Endothelial cell of umbilical vein (primary cell): ENCODE results near the gene SLC2A2. TPM values are rescaled to one million over a fixed set of nuclear protein-coding genes. Genes with fewer than 3 reads are reported as not detected.
A peak's percentile ranks its signal among the peaks of the same experiment; 100 is the strongest.

Experiments used
- BruUV-seq: library from RNA; stranded (reverse); fragments of 400-500 nt; replicated peaks from 2 replicates; lab custom pipeline; 2021; lab: Mats Ljungman, UMichigan
- CTCF ChIA-PET: fragments of 300-600, 350-600 bp; sonication (Branson Sonifier 250); formaldehyde crosslinking; loops from one replicate; lab custom pipeline; 2021; ENCODE audit warnings: antibody characterized with exemption, inconsistent platforms; lab: Charles Lee
- POLR2A ChIA-PET: fragments of 300-600, 350-600 bp; sonication (Branson Sonifier 250); formaldehyde crosslinking; loops from one replicate; lab custom pipeline; 2021; ENCODE audit warnings: antibody characterized with exemption, inconsistent platforms; lab: Charles Lee
- DNase-seq: peaks from one replicate; pipeline ENCODE4 v3.0.0-alpha.2; 2011; ENCODE audit warnings: low read depth, low spot score
- FAIRE-seq: peaks from 2 replicates; lab custom pipeline; 2011; peaks lifted over from hg19 to GRCh38; lab: Jason Lieb, UNC
- H2AFZ ChIP-seq: 2 replicates; pipeline ENCODE4 v1.6.0; 2012; ENCODE audit warnings: low read depth, low read length, control low read depth, inconsistent platforms
- H3K27ac ChIP-seq: 2 replicates; pipeline ENCODE4 v1.5.1; 2011; ENCODE audit warnings: low read depth, mild to moderate bottlenecking, control low read depth, low read length, moderate library complexity; ENCODE audit not compliant: insufficient read depth
- H3K27me3 ChIP-seq, 2 experiments: 2 replicates each; pipeline versions ENCODE4 v1.6.0 to v1.6.1; 2011; ENCODE audit warnings: low read length in 2 of 2, mixed read lengths in 1 of 2; ENCODE audit not compliant: control insufficient read depth in 2 of 2, insufficient read depth in 2 of 2
- H3K36me3 ChIP-seq, 2 experiments: 2 replicates in 1 of 2; 3 replicates in 1 of 2; pipeline ENCODE4 v1.5.1; 2011; ENCODE audit warnings: low read length in 2 of 2, mild to moderate bottlenecking in 1 of 2, moderate library complexity in 1 of 2; ENCODE audit not compliant: control insufficient read depth in 2 of 2, insufficient read depth in 2 of 2; ENCODE audit errors: extremely low read depth in 1 of 2
- H3K4me1 ChIP-seq: 3 replicates; pipeline ENCODE4 v1.5.1; 2011; ENCODE audit warnings: mild to moderate bottlenecking, low read length; ENCODE audit not compliant: control insufficient read depth, insufficient read depth; ENCODE audit errors: extremely low read depth
- H3K4me2 ChIP-seq: 2 replicates; pipeline ENCODE4 v1.6.1; 2011; ENCODE audit warnings: low read length, control low read depth, mixed read lengths; ENCODE audit not compliant: insufficient read depth
- H3K4me3 ChIP-seq, 3 experiments: fragments of 200-600 bp in 1 of 3; sonication (generic), shearing (Covaris generic) in 1 of 3; replicated peaks in 1 of 3; 2 replicates each; pipeline ENCODE4 v1.5.1; 2011 to 2016; ENCODE audit warnings: control low read depth in 3 of 3, low read length in 3 of 3, mild to moderate bottlenecking in 2 of 3, inconsistent platforms in 1 of 3, low read depth in 1 of 3, moderate library complexity in 1 of 3; ENCODE audit not compliant: insufficient read depth in 1 of 3
- H3K79me2 ChIP-seq: 2 replicates; pipeline ENCODE4 v1.6.0; 2012; ENCODE audit warnings: low read length, inconsistent platforms; ENCODE audit not compliant: control insufficient read depth, insufficient read depth
- H3K9ac ChIP-seq: replicated peaks from 2 replicates; pipeline ENCODE3; 2011; ENCODE audit warnings: low read length, control low read depth; ENCODE audit not compliant: insufficient read depth; ENCODE audit errors: extremely low read depth
- H3K9me1 ChIP-seq: replicated peaks from 3 replicates; pipeline ENCODE4 v1.6.0; 2011; ENCODE audit warnings: mild to moderate bottlenecking, low read length; ENCODE audit not compliant: control insufficient read depth, insufficient read depth; ENCODE audit errors: extremely low read depth
- H3K9me3 ChIP-seq: replicated peaks from 2 replicates; pipeline ENCODE4 v1.5.1; 2012; ENCODE audit warnings: low read length, inconsistent platforms; ENCODE audit not compliant: control insufficient read depth, insufficient read depth
- H4K20me1 ChIP-seq: replicated peaks from 2 replicates; pipeline ENCODE3; 2011; ENCODE audit warnings: mild to moderate bottlenecking, low read length; ENCODE audit not compliant: control insufficient read depth, insufficient read depth; ENCODE audit errors: extremely low read depth
- CTCF ChIP-seq, 2 donors: IDR thresholded peaks; 1 replicate in 1 of 2; 2 replicates in 1 of 2; pipeline ENCODE4 v1.5.1; 2011; ENCODE audit warnings: low read length in 2 of 2, mild to moderate bottlenecking in 2 of 2, moderate library complexity in 2 of 2, control low read depth in 1 of 2, inconsistent platforms in 1 of 2, low read depth in 1 of 2; ENCODE audit not compliant: insufficient read depth in 1 of 2; ENCODE audit errors: extremely low read depth in 1 of 2
- GATA2 ChIP-seq: IDR thresholded peaks from 2 replicates; pipeline ENCODE4 v1.7.0; 2011; ENCODE audit warnings: low read depth, mild to moderate bottlenecking, moderate library complexity, mixed read lengths, low read length; ENCODE audit not compliant: insufficient read length, insufficient read depth
- MAX ChIP-seq: IDR thresholded peaks from 2 replicates; pipeline ENCODE4 v1.6.1; 2011; ENCODE audit not compliant: insufficient read depth, insufficient read length
- MYC ChIP-seq: IDR thresholded peaks from one replicate; pipeline ENCODE4 v1.6.1; 2011; ENCODE audit warnings: mild to moderate bottlenecking, low read depth, low read length
- dilution Hi-C: fragments of 300-500 bp; cut with MboI; formaldehyde crosslinking; loops from one replicate; pipeline ENCODE4 v1.15.0; 2019; ENCODE audit warnings: low sequenced_read_pairs; ENCODE audit not compliant: extremely low pct_ligation_motif_present
- intact Hi-C: fragments of 100-400 bp; cut with micrococcal nuclease; formaldehyde crosslinking; loops from one replicate; pipeline ENCODE4 v1.10.0; 2022
- polyA plus RNA-seq, 4 experiments: library from polyadenylated mRNA; depleted of rRNA in 3 of 4; stranded (reverse) in 3 of 4; unstranded in 1 of 4; fragments of >200 nt; gene quantifications; 2 replicates each; pipeline versions ENCODE4 v1.2.1 to v1.2.3, GENCODE V29; 2011 to 2012; ENCODE audit warnings: missing spikeins in 1 of 4
- total RNA-seq: library from RNA; stranded (reverse); gene quantifications from 2 replicates; pipeline ENCODE4 v1.2.3, GENCODE V29; 2021

SLC2A2 gene
- total and polyA plus RNA-seq, 2 donors (not counting 3 experiments of a cell fraction or from before 2014, with no cell fraction given) = not detected

GRCh38 chr3:171001957-171002694 is 24.4 kb downstream of the SLC2A2 start:
- no peaks in the 10 kb centered on the region for H3K36me3 ChIP-seq
- H3K9me3 ChIP-seq = no peaks in the 10 kb centered on the region
- no peak overlapping the region for H3K9ac ChIP-seq
- DNase-seq = peak; percentile 10
- H3K4me2 ChIP-seq = no peak overlapping the region
- no peak for FAIRE-seq
- H4K20me1 ChIP-seq = no peaks in the 10 kb centered on the region
- CTCF ChIA-PET = no interaction called here
- intact Hi-C loops = no loop called here
- POLR2A ChIA-PET = no interaction called here
- no peaks in the 10 kb centered on the region for H3K9me1 ChIP-seq
- no peak overlapping the region for H2AFZ ChIP-seq
- H3K4me3 ChIP-seq = no peak overlapping the region
- no peaks in the 10 kb centered on the region for H3K79me2 ChIP-seq
- H3K27me3 ChIP-seq = no peaks in the 10 kb centered on the region
- H3K4me1 ChIP-seq = peaks cover 34% of the 10 kb centered on the region
- BruUV-seq = no TSS peak
- TF ChIP-seq CTCF (IDR thresholded peaks at IDR 0.05; ENCODE audit: extremely low read depth in 1 of 2, insufficient read depth in 1 of 2, low read depth in 1 of 2, low read length in 2 of 2) = no peak
- TF ChIP-seq MAX = no peak
- dilution Hi-C loops = no loop called here
- H3K27ac ChIP-seq = no peak overlapping the region

GRCh38 chr3:171001250-171001893 is 25.1 kb downstream of the SLC2A2 start:
- DNase-seq (no peak), FAIRE-seq (no peak)
- CTCF ChIA-PET = no interaction called here
- no peaks in the 10 kb centered on the region for H3K9me1 ChIP-seq
- no peak overlapping the region for H3K27ac ChIP-seq
- no TSS peak for BruUV-seq
- POLR2A ChIA-PET = no interaction called here
- H3K4me1 ChIP-seq = peaks cover 37% of the 10 kb centered on the region
- intact Hi-C loops (no loop called here), dilution Hi-C loops (no loop called here)
- TF ChIP-seq GATA2 (no peak), MYC (no peak)
- H3K79me2 ChIP-seq = no peaks in the 10 kb centered on the region
- H4K20me1 ChIP-seq = no peaks in the 10 kb centered on the region
- H3K27me3 ChIP-seq = no peaks in the 10 kb centered on the region
- H3K4me3 ChIP-seq = no peak overlapping the region
- H3K4me2 ChIP-seq = no peak overlapping the region
- H3K36me3 ChIP-seq = no peaks in the 10 kb centered on the region
- H2AFZ ChIP-seq = no peak overlapping the region
- no peaks in the 10 kb centered on the region for H3K9me3 ChIP-seq
- H3K9ac ChIP-seq = no peak overlapping the region
